ENCODE results near the gene OR2D2. TPM values are rescaled to one million over a fixed set of nuclear protein-coding genes. Genes with fewer than 3 reads are reported as not detected.
"Not testable (repeated sequence)": the region's sequence is repeated elsewhere in the genome, so short reads cannot be mapped to it uniquely, and the experiment has no call there.

OR2D2 gene
- total RNA-seq, 1 donor from 2014 or later: not detected

DNA sequence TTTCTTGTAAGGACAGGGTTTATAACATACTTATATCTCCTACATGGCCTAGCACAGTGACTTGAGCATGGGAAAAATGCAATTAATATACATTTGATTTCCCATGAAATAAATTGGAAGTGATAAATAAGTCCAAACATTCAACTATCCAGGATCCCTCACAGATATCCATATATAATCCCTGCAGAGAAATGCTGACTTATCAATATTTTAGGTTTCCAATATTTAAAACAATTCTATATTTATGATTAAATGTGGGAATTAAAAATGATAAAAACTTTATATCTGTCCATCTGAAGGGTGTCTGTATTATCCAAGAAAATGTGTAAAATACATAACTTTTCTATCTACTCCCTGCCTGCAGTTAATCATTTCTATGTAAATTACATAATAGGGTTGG, 9.5 kb downstream of the OR2D2 start:
- no peak for DNase-seq (ENCODE audit: low read depth in 2 of 2)

DNA sequence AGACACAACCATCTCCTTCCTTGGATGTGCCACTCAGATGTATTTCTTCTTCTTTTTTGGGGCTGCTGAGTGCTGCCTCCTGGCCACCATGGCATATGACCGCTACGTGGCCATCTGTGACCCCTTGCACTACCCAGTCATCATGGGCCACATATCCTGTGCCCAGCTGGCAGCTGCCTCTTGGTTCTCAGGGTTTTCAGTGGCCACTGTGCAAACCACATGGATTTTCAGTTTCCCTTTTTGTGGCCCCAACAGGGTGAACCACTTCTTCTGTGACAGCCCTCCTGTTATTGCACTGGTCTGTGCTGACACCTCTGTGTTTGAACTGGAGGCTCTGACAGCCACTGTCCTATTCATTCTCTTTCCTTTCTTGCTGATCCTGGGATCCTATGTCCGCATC, 15.4 kb downstream of the OR2D2 start:
- DNase-seq (ENCODE audit: low read depth in 2 of 2): no peak

DNA sequence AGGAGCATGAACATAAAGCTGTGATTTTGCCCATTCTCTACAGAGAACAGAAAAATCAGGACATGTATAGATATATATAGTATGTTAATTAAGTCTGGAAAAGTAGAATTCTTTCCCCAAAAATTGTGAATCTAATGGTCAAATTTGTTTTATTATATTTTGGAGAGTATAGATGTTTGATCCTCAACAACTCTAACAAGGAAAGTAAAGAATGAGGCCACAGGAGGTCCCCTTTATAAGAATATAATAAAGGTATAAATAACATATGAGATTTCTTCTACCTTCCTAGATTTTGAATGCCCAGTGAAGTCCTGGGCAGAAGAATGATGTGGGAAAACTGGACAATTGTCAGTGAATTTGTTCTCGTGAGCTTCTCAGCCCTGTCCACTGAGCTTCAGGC, 16.0 kb downstream of the OR2D2 start, which contains the start of gene OR10A4:
Gene OR10A4 (plus strand): TSS at position 301 of the 400 bp plus-strand sequence. CDS start 23 bp downstream, at position 324.
- no peak for DNase-seq (ENCODE audit: low read depth in 2 of 2)

DNA sequence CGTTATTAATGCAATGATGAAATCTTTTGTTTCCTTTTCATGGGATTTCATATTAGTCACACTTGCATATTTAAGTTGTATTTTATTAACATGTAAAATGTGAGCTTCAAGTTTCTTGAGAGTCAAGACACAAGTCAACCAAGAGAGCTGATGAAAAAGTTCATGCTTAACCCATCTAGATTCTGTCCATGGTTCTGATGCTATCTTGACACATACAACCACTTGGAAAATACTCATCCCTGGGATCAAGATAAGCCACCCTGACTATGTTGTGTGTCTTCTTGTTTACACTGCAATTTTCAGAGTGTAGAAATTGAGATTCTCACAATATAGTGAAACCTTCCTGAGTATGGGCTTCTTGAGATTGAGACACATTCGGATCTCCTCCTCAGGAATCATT, 16.5 kb downstream of the OR2D2 start:
- no peak for DNase-seq (ENCODE audit: low read depth in 2 of 2)

DNA sequence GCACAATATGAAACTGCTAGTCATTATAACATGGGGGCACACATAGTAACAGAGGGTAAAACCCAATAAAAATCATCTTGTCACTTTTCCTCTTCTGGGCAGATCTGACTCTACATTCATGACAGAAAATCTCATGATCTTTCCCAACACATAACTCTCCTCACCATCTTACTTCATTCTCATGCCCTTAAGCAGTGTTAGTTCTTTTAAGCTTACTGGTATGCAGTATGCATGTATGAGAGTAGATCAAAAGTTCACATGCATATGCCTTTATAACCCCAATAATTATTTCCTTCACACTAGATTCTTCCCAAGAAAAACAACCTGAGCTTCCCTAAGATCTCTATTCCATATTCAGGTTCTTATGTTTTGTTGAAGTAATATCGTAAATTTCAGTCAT, 21.0 kb downstream of the OR2D2 start:
- DNase-seq (ENCODE audit: low read depth in 2 of 2): no peak

DNA sequence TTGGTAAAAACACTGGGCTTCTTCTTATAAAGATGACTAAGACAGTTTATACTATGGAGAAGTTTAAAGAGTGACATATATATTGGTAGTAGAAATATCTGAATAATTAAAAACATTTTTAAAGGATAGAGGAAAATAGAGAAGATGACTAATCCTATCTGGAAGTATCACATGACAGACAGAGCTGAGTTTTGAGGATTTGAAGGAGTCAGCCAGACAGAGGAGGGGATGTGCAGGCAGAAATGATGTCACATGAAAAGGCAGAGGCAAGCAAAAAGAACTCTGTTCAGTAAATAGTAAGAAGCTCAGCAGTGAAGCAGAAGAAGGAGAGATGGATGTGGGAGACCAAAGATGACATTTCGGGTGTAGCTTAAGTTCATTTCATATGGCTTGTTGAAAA, 27.9 kb downstream of the OR2D2 start:
- DNase-seq (ENCODE audit: low read depth in 2 of 2): peak in 1 of 2 donors; percentile 20

DNA sequence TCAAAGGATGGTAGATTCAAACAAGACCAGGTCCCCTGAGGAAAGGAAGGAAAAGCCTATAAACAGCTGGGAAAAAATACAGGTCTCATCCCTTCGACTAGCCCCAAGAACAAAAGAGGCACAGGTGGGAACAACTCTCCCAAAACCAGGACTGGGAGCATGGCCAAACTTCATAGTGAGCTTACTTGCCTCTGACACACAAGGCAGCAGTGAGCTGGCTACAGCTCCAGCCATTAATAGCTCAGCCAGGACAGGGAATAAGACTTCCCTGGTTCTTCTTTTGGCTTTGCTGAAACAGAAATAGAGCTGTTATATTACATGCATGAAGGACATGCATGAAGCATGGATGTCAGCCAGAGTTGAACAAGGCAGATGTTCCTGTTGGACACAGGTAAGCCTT, 29.3 kb downstream of the OR2D2 start, which contains the start of gene OR10A2:
Gene OR10A2 (plus strand): TSS at position 97 of the 400 bp plus-strand sequence. CDS start 6,698 bp downstream, outside the sequence.
- no peak for DNase-seq (ENCODE audit: low read depth in 2 of 2)

DNA sequence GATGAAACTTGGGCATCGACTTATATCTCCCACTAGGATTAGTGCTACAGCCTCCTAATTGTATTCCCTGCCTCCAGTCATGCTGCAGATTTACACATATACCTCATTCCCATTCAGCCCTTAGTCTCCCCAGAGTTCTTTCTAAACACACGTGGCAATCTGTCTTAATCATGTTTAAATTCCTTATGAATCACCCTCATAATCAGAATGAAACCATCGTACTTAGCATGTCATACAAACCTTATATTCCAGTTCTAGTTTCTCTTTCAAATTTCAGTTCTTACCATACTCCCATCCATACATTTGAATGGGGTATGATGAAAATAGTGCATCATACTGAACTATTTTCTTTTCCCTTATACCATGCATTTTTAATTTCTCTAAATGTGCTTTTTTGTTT, 35.4 kb downstream of the OR2D2 start:
- peak in 1 of 2 donors; percentile 38 for DNase-seq (ENCODE audit: low read depth in 2 of 2)

DNA sequence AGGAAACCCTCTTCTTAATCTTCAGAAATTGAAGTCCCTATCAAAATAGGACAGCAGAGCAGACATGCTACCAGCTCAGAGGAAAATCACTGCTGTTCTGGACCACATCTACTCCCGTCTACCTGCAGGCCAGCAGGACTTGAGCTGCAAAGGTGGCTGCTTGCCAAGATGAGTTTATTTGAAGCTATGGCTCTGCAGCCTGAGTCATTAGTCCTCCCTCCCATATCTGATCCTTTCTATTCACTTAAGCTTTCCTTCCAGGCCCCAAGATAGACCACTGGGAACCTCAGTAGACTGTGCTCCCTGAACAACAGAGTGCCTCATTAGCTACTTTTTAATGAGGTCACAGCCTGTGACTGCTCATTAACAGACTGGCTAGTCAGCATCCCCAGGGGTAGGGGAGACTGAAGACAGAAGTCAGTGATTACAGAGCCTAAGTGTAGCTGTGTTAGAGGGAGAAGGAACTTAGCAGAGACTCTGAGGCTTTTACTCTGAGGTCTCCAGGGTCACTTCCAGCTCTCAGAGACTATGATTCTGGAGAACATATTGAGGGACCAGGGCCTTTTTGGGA, 36.2 kb downstream of the OR2D2 start:
- peak in 1 of 2 donors; percentile 61 for DNase-seq (ENCODE audit: low read depth in 2 of 2)

DNA sequence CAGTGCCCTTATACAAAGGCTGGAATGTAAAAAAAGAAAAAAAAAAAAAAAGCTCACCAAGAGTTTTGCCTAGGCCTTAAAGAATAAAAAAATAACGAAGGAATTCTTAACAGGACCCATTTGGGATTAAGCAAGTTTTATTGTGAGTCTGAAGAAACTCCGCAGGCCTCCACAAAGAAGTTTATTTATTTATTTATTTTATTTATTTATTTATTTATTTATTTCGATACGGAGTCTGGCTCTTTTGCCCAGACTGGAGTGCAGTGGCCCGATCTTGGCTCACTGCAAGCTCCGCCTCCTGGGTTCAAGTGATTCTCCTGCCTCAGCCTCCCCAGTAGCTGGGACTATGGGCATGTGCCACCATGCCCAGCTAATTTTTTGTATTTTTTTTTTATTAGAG, 37.5 kb downstream of the OR2D2 start:
- not testable (repeated sequence) for DNase-seq (ENCODE audit: low read depth in 2 of 2)

DNA sequence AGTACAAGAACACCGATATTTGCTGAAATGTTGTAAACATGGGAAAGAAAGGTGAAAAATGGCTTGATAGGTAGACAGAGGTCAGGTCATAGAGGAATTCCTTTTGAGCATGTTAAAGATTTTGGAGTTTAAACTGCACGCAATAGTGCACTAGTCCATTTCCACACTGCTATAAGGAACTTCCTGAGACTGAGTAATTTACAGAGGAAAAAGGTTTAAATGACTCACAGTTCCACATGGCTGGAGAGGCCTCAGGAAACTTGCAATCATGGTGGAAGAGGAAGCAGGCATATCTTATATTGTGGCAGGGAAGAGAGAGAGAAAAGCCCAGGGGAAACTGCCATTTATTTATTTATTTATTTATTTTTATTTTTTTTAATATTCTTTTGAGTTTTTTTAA, 41.8 kb downstream of the OR2D2 start:
- peak in 1 of 2 donors; percentile 9 for DNase-seq (ENCODE audit: low read depth in 2 of 2)

DNA sequence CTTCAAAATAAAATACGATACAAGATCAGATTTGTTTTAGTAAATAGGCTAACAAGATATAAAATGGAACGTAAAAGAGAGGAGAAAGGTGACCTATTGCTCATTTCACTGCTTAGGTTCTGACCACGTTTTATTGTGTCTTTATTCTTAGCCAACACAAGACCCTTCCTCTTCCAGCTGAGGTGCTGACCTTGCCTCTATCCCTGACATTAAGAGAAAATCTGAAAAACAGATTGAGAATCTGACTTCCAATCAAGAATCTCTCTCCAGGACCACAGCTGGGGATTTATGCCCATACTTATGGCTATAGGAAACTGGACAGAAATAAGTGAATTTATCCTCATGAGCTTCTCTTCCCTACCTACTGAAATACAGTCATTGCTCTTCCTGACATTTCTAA, 46.9 kb downstream of the OR2D2 start, which contains the start of gene OR10A5:
Gene OR10A5 (plus strand): TSS at position 301 of the 400 bp plus-strand sequence. CDS start 0 bp downstream, at position 301.
- no peak for DNase-seq (ENCODE audit: low read depth in 2 of 2)

DNA sequence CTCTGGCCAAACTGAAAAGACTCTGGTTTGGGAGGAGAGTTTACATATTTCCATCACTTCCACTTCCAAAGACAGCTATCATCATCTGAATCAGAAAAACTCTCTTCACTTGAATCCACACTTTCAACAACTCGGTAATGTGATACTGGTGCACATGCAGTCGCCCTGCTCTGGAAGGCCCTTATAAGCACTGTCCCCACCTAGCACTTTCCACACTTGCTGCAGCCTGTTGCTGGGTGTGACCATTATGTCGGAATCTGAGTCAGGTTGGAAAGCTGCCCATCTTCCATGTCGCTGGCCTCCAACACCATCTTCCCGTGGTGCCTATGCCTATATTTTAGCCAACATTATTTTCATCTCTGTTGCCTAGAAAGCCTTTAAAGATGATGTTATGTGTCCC, 47.9 kb downstream of the OR2D2 start:
- DNase-seq (ENCODE audit: low read depth in 2 of 2): no peak

DNA sequence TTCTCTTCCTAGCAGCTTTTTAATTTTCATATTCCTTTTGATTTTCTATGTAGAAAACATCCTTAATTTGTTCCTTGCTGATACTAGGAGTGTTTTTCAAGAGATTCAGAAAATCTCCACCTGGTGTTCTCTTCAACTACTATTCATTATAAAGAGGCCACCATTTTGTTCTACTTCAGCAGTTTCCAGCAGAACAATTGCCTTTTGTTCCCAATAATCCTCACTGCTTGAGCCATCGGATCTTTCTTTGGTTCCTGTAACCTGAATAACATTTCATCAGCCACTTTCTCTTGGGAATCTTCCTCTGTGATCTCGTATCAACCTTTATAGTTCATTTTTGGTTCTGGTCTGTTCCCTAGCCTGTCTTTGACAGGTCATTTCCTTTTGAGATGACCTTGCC, 48.6 kb downstream of the OR2D2 start:
- DNase-seq (ENCODE audit: low read depth in 2 of 2): no peak

DNA sequence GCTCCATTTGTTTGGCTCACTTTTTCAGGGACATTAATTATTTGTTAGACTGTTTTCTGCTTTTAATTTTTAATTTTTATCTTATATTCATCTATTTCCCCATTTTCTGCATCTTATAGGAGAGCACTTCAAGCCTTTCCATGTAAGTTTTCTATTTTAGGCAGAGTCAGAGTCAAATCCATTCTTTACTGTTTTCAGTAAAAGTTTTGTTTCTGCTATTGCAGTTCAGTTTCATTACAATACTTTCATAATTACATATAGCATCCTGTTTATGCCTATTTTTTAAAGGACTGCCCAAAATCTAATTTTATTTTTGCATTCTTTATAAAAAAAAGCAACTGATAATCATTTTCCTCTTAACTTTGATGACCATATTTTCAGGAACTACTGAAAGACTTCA, 50.6 kb downstream of the OR2D2 start:
- no peak for DNase-seq (ENCODE audit: low read depth in 2 of 2)

Other genes with a start within 250 kb of the OR2D2 start
- 28.3 and 46.2 TPM in 2 replicates for gene DCHS1, start 236.7 kb downstream of the OR2D2 start, total RNA-seq
- 44.7 and 47.4 TPM in 2 replicates for gene MRPL17, start 209.2 kb downstream of the OR2D2 start, total RNA-seq
- gene OR2AG2, start 120.5 kb downstream of the OR2D2 start, total RNA-seq: under 0.01 and 0.20 TPM in 2 replicates
- not detected in 2 replicates for gene OR2AG1, start 109.5 kb downstream of the OR2D2 start, total RNA-seq
- under 0.01 TPM in 2 replicates for gene OR6A2, start 92.8 kb downstream of the OR2D2 start, total RNA-seq
- gene OR10A5, start 46.8 kb downstream of the OR2D2 start, total RNA-seq: not detected in 2 replicates
- gene OR10A2, start 29.4 kb downstream of the OR2D2 start, total RNA-seq: not detected in 2 replicates
- not detected in 2 replicates for gene OR10A4, start 15.9 kb downstream of the OR2D2 start, total RNA-seq
- gene OR2D3, start 28.5 kb upstream of the OR2D2 start, total RNA-seq: not detected in 2 replicates
- gene ZNF215, start 33.9 kb upstream of the OR2D2 start, total RNA-seq: 0.79 and 2.0 TPM in 2 replicates
- gene ZNF214, start 127.8 kb upstream of the OR2D2 start, total RNA-seq: 0.20 and 0.65 TPM in 2 replicates
- gene NLRP14, start 128.0 kb upstream of the OR2D2 start, total RNA-seq: under 0.01 TPM in 1 of 2 replicates, not detected in the other
- gene RBMXL2, start 196.5 kb upstream of the OR2D2 start, total RNA-seq: not detected in 2 replicates

Data from lung microvascular endothelial cell (primary cell).